ENCODE results near the gene TNP2. TPM values are rescaled to one million over a fixed set of nuclear protein-coding genes. Genes with fewer than 3 reads are reported as not detected.

Gene TNP2
- total RNA-seq, 1 donor from 2014 or later: not detected

GRCh38 chr16:11242658-11243057 lies 26.5 kb downstream of the TNP2 start:
- Mint-ChIP-seq H3K9me3 (no peaks in the 10 kb centered on the region), H3K27ac (no peak overlapping the region), H3K27me3 (ENCODE audit: low read depth) (no peaks in the 10 kb centered on the region), H3K4me3 (ENCODE audit: low read depth) (no peak overlapping the region), H3K4me1 (ENCODE audit: low read depth) (peaks cover 47% of the 10 kb centered on the region), H3K36me3 (ENCODE audit: low read depth) (peaks cover 17% of the 10 kb centered on the region)
- DNase-seq (ENCODE audit: low spot score): no peak
- intact Hi-C loops (cut with micrococcal nuclease): no loop called here

- Mint-ChIP-seq H3K36me3 (ENCODE audit: low read depth) (peaks cover 10% of the 10 kb centered on the region), H3K4me3 (ENCODE audit: low read depth) (no peak overlapping the region), H3K27me3 (ENCODE audit: low read depth) (no peaks in the 10 kb centered on the region), H3K4me1 (ENCODE audit: low read depth) (peaks cover 46% of the 10 kb centered on the region), H3K27ac (no peak overlapping the region), H3K9me3 (no peaks in the 10 kb centered on the region)
- intact Hi-C loops (cut with micrococcal nuclease): no loop called here
- no peak for DNase-seq (ENCODE audit: low spot score)
Observed at GRCh38 chr16:11241480-11242204, 27.5 kb downstream of the TNP2 start.

- H3K4me3 Mint-ChIP-seq (ENCODE audit: low read depth): no peak overlapping the region
- H3K27me3 Mint-ChIP-seq (ENCODE audit: low read depth): no peaks in the 10 kb centered on the region
- no peaks in the 10 kb centered on the region for H3K9me3 Mint-ChIP-seq
- no peak for DNase-seq (ENCODE audit: low spot score)
- H3K36me3 Mint-ChIP-seq (ENCODE audit: low read depth): peaks cover 9% of the 10 kb centered on the region
- intact Hi-C loops (cut with micrococcal nuclease): no loop called here
- peak overlapping the region; percentile 78 for H3K27ac Mint-ChIP-seq
- H3K4me1 Mint-ChIP-seq (ENCODE audit: low read depth): peaks cover 43% of the 10 kb centered on the region
Observed at GRCh38 chr16:11240636-11241473, 28.3 kb downstream of the TNP2 start.

- no peak for DNase-seq (ENCODE audit: low spot score)
- H3K4me3 Mint-ChIP-seq (ENCODE audit: low read depth): no peak overlapping the region
- no peaks in the 10 kb centered on the region for H3K9me3 Mint-ChIP-seq
- H3K36me3 Mint-ChIP-seq (ENCODE audit: low read depth): peaks cover under 1% of the 10 kb centered on the region
- intact Hi-C loops (cut with micrococcal nuclease): no loop called here
- H3K27ac Mint-ChIP-seq: peak overlapping the region; percentile 78
- no peaks in the 10 kb centered on the region for H3K27me3 Mint-ChIP-seq (ENCODE audit: low read depth)
- H3K4me1 Mint-ChIP-seq (ENCODE audit: low read depth): peaks cover 42% of the 10 kb centered on the region
Observed at GRCh38 chr16:11239644-11240632, 29.2 kb downstream of the TNP2 start.

- peak overlapping the region; percentile 13 for H3K27ac Mint-ChIP-seq
- intact Hi-C loops (cut with micrococcal nuclease): no loop called here
- no peaks in the 10 kb centered on the region for H3K9me3 Mint-ChIP-seq
- H3K4me3 Mint-ChIP-seq (ENCODE audit: low read depth): no peak overlapping the region
- H3K36me3 Mint-ChIP-seq (ENCODE audit: low read depth): no peaks in the 10 kb centered on the region
- peaks cover 52% of the 10 kb centered on the region for H3K4me1 Mint-ChIP-seq (ENCODE audit: low read depth)
- no peak for DNase-seq (ENCODE audit: low spot score)
- H3K27me3 Mint-ChIP-seq (ENCODE audit: low read depth): no peaks in the 10 kb centered on the region
Observed at GRCh38 chr16:11238272-11239202, 30.6 kb downstream of the TNP2 start.

GRCh38 chr16:11236461-11237254 lies 32.5 kb downstream of the TNP2 start:
- DNase-seq (ENCODE audit: low spot score): no peak
- Mint-ChIP-seq H3K27me3 (ENCODE audit: low read depth) (no peaks in the 10 kb centered on the region), H3K9me3 (no peaks in the 10 kb centered on the region), H3K27ac (peak overlapping the region; percentile 61), H3K4me1 (ENCODE audit: low read depth) (peaks cover 68% of the 10 kb centered on the region), H3K4me3 (ENCODE audit: low read depth) (no peak overlapping the region), H3K36me3 (ENCODE audit: low read depth) (no peaks in the 10 kb centered on the region)
- intact Hi-C loops (cut with micrococcal nuclease): no loop called here

- intact Hi-C loops (cut with micrococcal nuclease): no loop called here
- peak overlapping the region; percentile 82 for H3K27ac Mint-ChIP-seq
- no peak for DNase-seq (ENCODE audit: low spot score)
- peaks cover 76% of the 10 kb centered on the region for H3K4me1 Mint-ChIP-seq (ENCODE audit: low read depth)
- H3K4me3 Mint-ChIP-seq (ENCODE audit: low read depth): no peak overlapping the region
- H3K27me3 Mint-ChIP-seq (ENCODE audit: low read depth): no peaks in the 10 kb centered on the region
- H3K9me3 Mint-ChIP-seq: no peaks in the 10 kb centered on the region
- no peaks in the 10 kb centered on the region for H3K36me3 Mint-ChIP-seq (ENCODE audit: low read depth)
Observed at GRCh38 chr16:11235703-11235991, 33.5 kb downstream of the TNP2 start.

GRCh38 chr16:11234884-11235702 lies 34.0 kb downstream of the TNP2 start:
- H3K9me3 Mint-ChIP-seq: no peaks in the 10 kb centered on the region
- intact Hi-C loops (cut with micrococcal nuclease): loop anchor here (1.0 kb wide), 7 partner anchors 10 to 270 kb away; no protein-coding TSS in a partner anchor
- no peaks in the 10 kb centered on the region for H3K27me3 Mint-ChIP-seq (ENCODE audit: low read depth)
- H3K36me3 Mint-ChIP-seq (ENCODE audit: low read depth): no peaks in the 10 kb centered on the region
- H3K27ac Mint-ChIP-seq: peak overlapping the region; percentile 82
- H3K4me1 Mint-ChIP-seq (ENCODE audit: low read depth): peaks cover 71% of the 10 kb centered on the region
- H3K4me3 Mint-ChIP-seq (ENCODE audit: low read depth): peak overlapping the region; percentile 2
- no peak for DNase-seq (ENCODE audit: low spot score)

GRCh38 chr16:11233727-11234376 lies 35.3 kb downstream of the TNP2 start:
- Mint-ChIP-seq H3K4me1 (ENCODE audit: low read depth) (peaks cover 74% of the 10 kb centered on the region), H3K27me3 (ENCODE audit: low read depth) (no peaks in the 10 kb centered on the region), H3K9me3 (no peaks in the 10 kb centered on the region), H3K27ac (peak overlapping the region; percentile 98), H3K36me3 (ENCODE audit: low read depth) (no peaks in the 10 kb centered on the region), H3K4me3 (ENCODE audit: low read depth) (peak overlapping the region; percentile 56)
- peak; percentile 62 for DNase-seq (ENCODE audit: low spot score)
- intact Hi-C loops (cut with micrococcal nuclease): loop anchor here (1.0 kb wide), 9 partner anchors 9 to 269 kb away; no protein-coding TSS in a partner anchor

Measured in activated T-helper 2 cell treated with anti-CD3 and anti-CD28 coated beads, Interferon-gamma antibody, Interleukin-2, Interleukin-4, amounts not matched to agents 10 μg/mL and 5 μg/mL and 100 μg/mL, durations not matched to agents 14 hours and 24 hours and 36 hours (primary cell).